ENCODE measurements around the gene SORL1-AS1.
"Not testable (repeated sequence)": the region's sequence is repeated elsewhere in the genome, so short reads cannot be mapped to it uniquely, and the experiment has no call there.

Gene SORL1-AS1

DNA sequence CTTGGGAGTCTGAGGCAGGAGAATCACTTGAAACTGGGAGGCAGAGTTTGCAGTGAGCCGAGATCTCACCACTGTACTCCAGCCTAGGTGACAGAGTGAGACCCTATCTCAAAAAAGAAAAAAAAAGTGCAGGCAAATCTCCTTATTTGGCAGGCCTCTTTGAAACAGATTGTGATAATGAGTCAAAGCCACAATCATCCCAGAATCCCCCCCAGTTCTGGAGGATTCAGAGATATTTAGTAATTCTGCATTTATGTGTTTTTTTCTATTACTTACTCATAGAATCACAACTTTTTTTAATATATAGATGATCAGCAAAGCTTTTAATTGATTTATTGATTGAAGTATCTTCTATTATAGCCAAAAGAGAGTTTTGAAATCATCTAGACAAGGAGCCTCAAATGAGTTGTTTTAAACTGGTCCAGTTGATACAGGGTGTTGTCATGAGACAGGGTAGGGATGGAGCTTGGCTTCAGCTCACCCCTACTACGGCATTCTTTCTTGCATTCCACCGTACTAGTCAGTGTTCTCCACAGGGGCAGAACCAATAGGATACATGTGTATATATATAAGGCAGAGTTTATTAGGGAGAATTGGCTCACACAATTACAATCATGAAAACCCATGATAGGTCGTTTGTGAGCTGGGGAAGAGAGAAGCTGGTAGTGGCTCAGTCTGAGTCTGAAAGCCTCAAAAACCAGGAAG is 39.9 kb downstream of the SORL1-AS1 start:
- Histone ChIP-seq H3K27me3 (replicated peaks; ENCODE audit: insufficient read depth) (no peaks in the 10 kb centered on the region), H3K4me3 (no peak overlapping the region), H3K36me3 (no peaks in the 10 kb centered on the region), H3K9me3 (no peaks in the 10 kb centered on the region), H3K27ac (no peak overlapping the region), H3K4me1 (replicated peaks) (no peaks in the 10 kb centered on the region)
- no peak for DNase-seq (ENCODE audit: low spot score)
- WGBS: 77% methylated on average over 4 of the region's 4 CpGs
- TF ChIP-seq POLR2A (IDR thresholded peaks at IDR 0.05) (no peak), POLR2AphosphoS5 (IDR thresholded peaks at IDR 0.05) (no peak)
- TF ChIP-seq, protein P1, sequence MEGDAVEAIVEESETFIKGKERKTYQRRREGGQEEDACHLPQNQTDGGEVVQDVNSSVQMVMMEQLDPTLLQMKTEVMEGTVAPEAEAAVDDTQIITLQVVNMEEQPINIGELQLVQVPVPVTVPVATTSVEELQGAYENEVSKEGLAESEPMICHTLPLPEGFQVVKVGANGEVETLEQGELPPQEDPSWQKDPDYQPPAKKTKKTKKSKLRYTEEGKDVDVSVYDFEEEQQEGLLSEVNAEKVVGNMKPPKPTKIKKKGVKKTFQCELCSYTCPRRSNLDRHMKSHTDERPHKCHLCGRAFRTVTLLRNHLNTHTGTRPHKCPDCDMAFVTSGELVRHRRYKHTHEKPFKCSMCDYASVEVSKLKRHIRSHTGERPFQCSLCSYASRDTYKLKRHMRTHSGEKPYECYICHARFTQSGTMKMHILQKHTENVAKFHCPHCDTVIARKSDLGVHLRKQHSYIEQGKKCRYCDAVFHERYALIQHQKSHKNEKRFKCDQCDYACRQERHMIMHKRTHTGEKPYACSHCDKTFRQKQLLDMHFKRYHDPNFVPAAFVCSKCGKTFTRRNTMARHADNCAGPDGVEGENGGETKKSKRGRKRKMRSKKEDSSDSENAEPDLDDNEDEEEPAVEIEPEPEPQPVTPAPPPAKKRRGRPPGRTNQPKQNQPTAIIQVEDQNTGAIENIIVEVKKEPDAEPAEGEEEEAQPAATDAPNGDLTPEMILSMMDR (IDR thresholded peaks at IDR 0.05): no peak
- intact Hi-C loops (cut with DNase I): no loop called here

DNA sequence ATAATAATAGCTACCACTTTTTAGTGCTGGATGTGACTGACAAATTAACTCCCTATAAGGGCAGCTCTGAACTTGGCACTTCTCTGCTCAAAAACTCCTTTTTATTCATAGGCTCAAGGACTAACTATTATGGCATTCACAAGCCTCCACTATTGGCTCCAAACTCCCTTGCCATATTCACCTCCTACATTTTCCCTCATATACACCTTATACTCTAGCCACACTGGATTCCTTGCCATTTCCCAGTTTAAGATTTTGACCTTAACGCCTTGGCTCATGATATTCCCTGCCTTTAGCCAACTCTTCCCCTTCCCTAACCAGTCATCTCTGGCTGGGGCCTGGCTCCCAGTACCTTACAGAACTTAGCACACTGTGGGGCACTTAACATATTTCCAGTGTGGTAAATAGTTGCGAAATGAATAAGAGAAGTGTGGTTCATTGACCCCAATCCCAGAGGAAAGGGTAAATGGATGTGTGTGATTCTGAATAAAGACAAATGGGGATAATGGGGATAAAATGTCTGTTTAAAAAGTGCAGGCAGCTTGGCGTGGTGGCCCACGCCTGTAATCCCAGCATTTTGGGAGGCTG is 40.7 kb downstream of the SORL1-AS1 start:
- intact Hi-C loops (cut with DNase I): no loop called here
- no peak for TF ChIP-seq POLR2A (IDR thresholded peaks at IDR 0.05)
- TF ChIP-seq POLR2AphosphoS5 (IDR thresholded peaks at IDR 0.05): no peak
- TF ChIP-seq, protein P1 (IDR thresholded peaks at IDR 0.05): no peak
- WGBS: 93% methylated on average over 4 of the region's 4 CpGs

GRCh38 chr11:121411330-121411729 is 41.4 kb downstream of the SORL1-AS1 start:
- H3K27ac ChIP-seq; H3K9me3 ChIP-seq; H3K36me3 ChIP-seq; H3K4me3 ChIP-seq; intact Hi-C loops (cut with DNase I); H3K4me1 ChIP-seq (replicated peaks); DNase-seq (ENCODE audit: low spot score); H3K27me3 ChIP-seq (replicated peaks; ENCODE audit: insufficient read depth): not testable (repeated sequence)

More for the DNA sequence above, 40.7 kb downstream of the SORL1-AS1 start:
- H3K4me1 ChIP-seq (replicated peaks): no peaks in the 10 kb centered on the region
- no peak overlapping the region for H3K27ac ChIP-seq
- no peak for DNase-seq (ENCODE audit: low spot score)
- H3K36me3 ChIP-seq: no peaks in the 10 kb centered on the region
- H3K9me3 ChIP-seq: no peaks in the 10 kb centered on the region
- no peaks in the 10 kb centered on the region for H3K27me3 ChIP-seq (replicated peaks; ENCODE audit: insufficient read depth)
- H3K4me3 ChIP-seq: no peak overlapping the region

DNA sequence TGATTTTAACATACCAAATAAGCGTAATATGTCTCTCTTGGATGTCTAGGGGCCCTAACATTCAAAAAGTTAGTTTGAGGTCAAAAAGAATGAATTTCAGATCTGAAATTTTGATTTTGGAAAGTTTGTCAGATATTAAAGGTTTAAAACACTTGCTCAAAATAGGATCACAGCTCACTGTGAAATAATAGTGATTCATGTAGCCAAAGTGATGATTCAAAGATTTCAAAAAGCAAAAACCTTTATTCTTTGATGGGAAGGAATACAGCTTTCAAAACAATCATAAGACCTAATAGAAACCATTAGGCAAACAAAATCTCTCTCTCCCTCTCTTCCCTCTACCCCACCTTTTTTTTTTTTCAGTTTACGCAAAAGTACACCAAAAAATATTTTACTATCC is 42.7 kb downstream of the SORL1-AS1 start:
- H3K4me1 ChIP-seq (replicated peaks); intact Hi-C loops (cut with DNase I); H3K4me3 ChIP-seq; DNase-seq (ENCODE audit: low spot score); H3K36me3 ChIP-seq; H3K27me3 ChIP-seq (replicated peaks; ENCODE audit: insufficient read depth); H3K9me3 ChIP-seq; H3K27ac ChIP-seq: not testable (repeated sequence)
- 97% methylated on average over 2 of the region's 2 CpGs for WGBS

GRCh38 chr11:121408830-121409229 is 43.9 kb downstream of the SORL1-AS1 start:
- Histone ChIP-seq H3K4me3 (no peak overlapping the region), H3K27me3 (replicated peaks; ENCODE audit: insufficient read depth) (no peaks in the 10 kb centered on the region), H3K4me1 (replicated peaks) (no peaks in the 10 kb centered on the region), H3K36me3 (no peaks in the 10 kb centered on the region), H3K27ac (no peak overlapping the region), H3K9me3 (no peaks in the 10 kb centered on the region)
- 41% methylated on average over 2 of the region's 2 CpGs for WGBS
- intact Hi-C loops (cut with DNase I): no loop called here
- DNase-seq (ENCODE audit: low spot score): no peak
- TF ChIP-seq, protein P1 (IDR thresholded peaks at IDR 0.05): no peak

DNA sequence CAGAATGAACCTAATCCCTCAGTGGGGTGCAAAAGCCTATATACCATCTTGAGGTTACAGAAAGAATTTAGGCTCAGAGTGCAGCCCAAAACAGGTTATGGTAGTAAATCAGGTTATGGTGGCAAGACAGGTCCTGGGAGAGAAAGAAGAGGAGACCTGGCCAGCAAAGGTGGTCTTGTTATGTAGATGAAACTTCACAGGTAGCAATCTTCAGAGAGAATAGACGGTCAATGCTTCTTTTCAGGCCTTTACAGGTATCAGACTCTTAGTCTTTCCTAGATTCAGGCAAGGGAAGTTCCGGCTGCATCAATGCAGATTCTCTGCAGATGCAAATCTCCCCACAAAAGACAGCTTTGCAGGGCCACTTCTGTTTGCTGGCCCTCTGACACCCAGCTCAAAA is 46.5 kb downstream of the SORL1-AS1 start:
- Histone ChIP-seq H3K36me3 (no peaks in the 10 kb centered on the region), H3K27me3 (replicated peaks; ENCODE audit: insufficient read depth) (no peaks in the 10 kb centered on the region), H3K4me1 (replicated peaks) (no peaks in the 10 kb centered on the region), H3K27ac (no peak overlapping the region), H3K4me3 (no peak overlapping the region), H3K9me3 (no peaks in the 10 kb centered on the region)
- WGBS: 94% methylated on average over 2 of the region's 2 CpGs
- no peak for DNase-seq (ENCODE audit: low spot score)
- TF ChIP-seq, protein P1 (IDR thresholded peaks at IDR 0.05): no peak
- TF ChIP-seq POLR2A (IDR thresholded peaks at IDR 0.05): no peak
- TF ChIP-seq POLR2AphosphoS5 (IDR thresholded peaks at IDR 0.05): no peak
- intact Hi-C loops (cut with DNase I): no loop called here
